ENCODE data around the gene HOXA5.

The HOXA5 gene

GRCh38 chr7:27153526-27153925, 10.0 kb upstream of the HOXA5 start:
- H3K4me1 ChIP-seq (ENCODE audit: control insufficient read depth in 5 of 5, insufficient read depth in 5 of 5, low read length in 5 of 5) = peaks cover 8 to 76% (median 74%) of the 10 kb centered on the region in 5 donors
- peak overlapping the region; percentile 95 for H3K27ac ChIP-seq (ENCODE audit: low read depth, low read length)
- peaks cover 0 to 22% (median 0%) of the 10 kb centered on the region in 5 donors for H3K27me3 ChIP-seq (ENCODE audit: control insufficient read depth in 5 of 5, insufficient read depth in 4 of 5, low read length in 5 of 5)
- no peak overlapping the region for H3K4me3 ChIP-seq (ENCODE audit: low read depth in 1 of 5, low read length in 5 of 5)
- no peak overlapping the region for H3K9ac ChIP-seq (ENCODE audit: low read length in 5 of 5)
- no peaks in the 10 kb centered on the region for H3K9me3 ChIP-seq (ENCODE audit: control insufficient read depth in 5 of 5, low read length in 5 of 5)
- H3K36me3 ChIP-seq (ENCODE audit: control insufficient read depth in 5 of 5, insufficient read depth in 5 of 5, low read length in 5 of 5) = no peaks in the 10 kb centered on the region

- Histone ChIP-seq H3K4me3 (ENCODE audit: low read depth in 1 of 5, low read length in 5 of 5) (peak overlapping the region; percentile 77 to 95 (median 90)), H3K4me1 (ENCODE audit: control insufficient read depth in 5 of 5, insufficient read depth in 5 of 5, low read length in 5 of 5) (peaks cover 10 to 82% (median 80%) of the 10 kb centered on the region in 5 donors), H3K36me3 (ENCODE audit: control insufficient read depth in 5 of 5, insufficient read depth in 5 of 5, low read length in 5 of 5) (no peaks in the 10 kb centered on the region), H3K27me3 (ENCODE audit: control insufficient read depth in 5 of 5, insufficient read depth in 4 of 5, low read length in 5 of 5) (peaks cover 0 to 23% (median 0%) of the 10 kb centered on the region in 5 donors), H3K9ac (ENCODE audit: low read length in 5 of 5) (peak overlapping the region in 4 of 5 donors; percentile 20 to 95 (median 78)), H3K27ac (ENCODE audit: low read depth, low read length) (peak overlapping the region; percentile 95), H3K9me3 (ENCODE audit: control insufficient read depth in 5 of 5, low read length in 5 of 5) (no peaks in the 10 kb centered on the region)
Observed at GRCh38 chr7:27152816-27153442, 9.4 kb upstream of the HOXA5 start.

DNA sequence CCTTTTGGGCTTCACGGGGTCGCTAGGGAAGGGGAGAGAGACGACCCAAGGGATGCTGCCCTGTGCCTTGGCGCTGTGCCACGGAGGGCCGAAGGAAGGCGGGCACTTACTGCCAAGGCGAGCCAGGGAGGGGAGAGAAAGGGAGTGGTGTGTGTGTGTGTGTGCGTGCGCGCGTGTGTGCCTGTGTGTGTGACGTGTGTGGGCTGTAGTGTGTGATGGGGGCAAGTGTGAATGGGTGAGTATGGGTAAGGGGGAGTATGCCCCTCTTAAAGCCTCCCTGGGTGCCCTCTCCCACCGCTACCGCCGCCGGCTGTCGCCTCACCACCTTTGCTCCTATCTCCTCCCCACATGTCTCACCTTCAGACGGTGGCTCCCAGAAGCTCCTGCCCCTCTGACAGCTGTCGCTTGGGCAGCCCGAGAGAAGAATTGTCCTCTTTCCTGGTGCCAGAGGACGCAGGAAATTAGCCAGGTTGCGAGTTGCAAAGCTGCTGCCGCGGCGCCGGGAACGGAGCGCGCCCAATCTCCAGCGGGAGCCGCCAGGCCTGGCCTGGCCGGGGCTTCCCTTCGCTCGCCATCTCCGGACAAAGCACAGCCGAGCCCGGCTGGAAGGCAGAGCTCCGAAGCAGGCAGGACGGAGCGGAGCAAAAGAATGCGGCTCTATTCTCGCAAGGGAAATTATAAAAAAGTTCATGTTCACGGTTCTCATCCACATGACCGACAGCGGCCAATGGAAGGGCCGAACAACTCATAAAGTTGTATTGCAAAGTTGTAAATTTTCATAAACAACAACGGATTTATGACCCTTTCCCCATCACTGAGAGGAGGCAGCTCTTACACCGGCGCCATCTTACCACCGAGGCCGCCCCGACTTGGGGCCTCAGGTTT, 8.7 kb upstream of the HOXA5 start, which contains the start of gene HOXA3:
TSS of gene HOXA3 (minus strand) at position 653 of the 885 bp plus-strand sequence. CDS start 41,943 bp downstream, outside the sequence.
- H3K27ac ChIP-seq (ENCODE audit: low read depth, low read length) = peak within 1 kb of the TSS; percentile 95
- H3K4me3 ChIP-seq (ENCODE audit: low read depth in 1 of 5, low read length in 5 of 5) = peak within 1 kb of the TSS; percentile 77 to 95 (median 90)
- H3K9me3 ChIP-seq (ENCODE audit: control insufficient read depth in 5 of 5, low read length in 5 of 5) = no peaks in the 10 kb centered on the region
- H3K27me3 ChIP-seq (ENCODE audit: control insufficient read depth in 5 of 5, insufficient read depth in 4 of 5, low read length in 5 of 5) = peaks cover 0 to 23% (median 0%) of the 10 kb centered on the region in 5 donors
- H3K9ac ChIP-seq (ENCODE audit: low read length in 5 of 5) = peak within 1 kb of the TSS; percentile 65 to 95 (median 86)
- H3K4me1 ChIP-seq (ENCODE audit: control insufficient read depth in 5 of 5, insufficient read depth in 5 of 5, low read length in 5 of 5) = peaks cover 10 to 86% (median 84%) of the 10 kb centered on the region in 5 donors
- H3K36me3 ChIP-seq (ENCODE audit: control insufficient read depth in 5 of 5, insufficient read depth in 5 of 5, low read length in 5 of 5) = no peaks in the 10 kb centered on the region

- H3K9me3 ChIP-seq (ENCODE audit: control insufficient read depth in 5 of 5, low read length in 5 of 5) = no peaks in the 10 kb centered on the region
- peaks cover 0 to 23% (median 0%) of the 10 kb centered on the region in 5 donors for H3K27me3 ChIP-seq (ENCODE audit: control insufficient read depth in 5 of 5, insufficient read depth in 4 of 5, low read length in 5 of 5)
- peak overlapping the region; percentile 77 to 95 (median 90) for H3K4me3 ChIP-seq (ENCODE audit: low read depth in 1 of 5, low read length in 5 of 5)
- H3K36me3 ChIP-seq (ENCODE audit: control insufficient read depth in 5 of 5, insufficient read depth in 5 of 5, low read length in 5 of 5) = no peaks in the 10 kb centered on the region
- peaks cover 13 to 90% (median 85%) of the 10 kb centered on the region in 5 donors for H3K4me1 ChIP-seq (ENCODE audit: control insufficient read depth in 5 of 5, insufficient read depth in 5 of 5, low read length in 5 of 5)
- peak overlapping the region; percentile 65 to 95 (median 86) for H3K9ac ChIP-seq (ENCODE audit: low read length in 5 of 5)
- peak overlapping the region; percentile 95 for H3K27ac ChIP-seq (ENCODE audit: low read depth, low read length)
Observed at GRCh38 chr7:27151341-27151930, 8.0 kb upstream of the HOXA5 start.

- Histone ChIP-seq H3K9me3 (ENCODE audit: control insufficient read depth in 5 of 5, low read length in 5 of 5) (no peaks in the 10 kb centered on the region), H3K27me3 (ENCODE audit: control insufficient read depth in 5 of 5, insufficient read depth in 4 of 5, low read length in 5 of 5) (peaks cover 0 to 23% (median 0%) of the 10 kb centered on the region in 5 donors), H3K4me1 (ENCODE audit: control insufficient read depth in 5 of 5, insufficient read depth in 5 of 5, low read length in 5 of 5) (peaks cover 13 to 95% (median 85%) of the 10 kb centered on the region in 5 donors), H3K27ac (ENCODE audit: low read depth, low read length) (peak overlapping the region; percentile 95), H3K4me3 (ENCODE audit: low read depth in 1 of 5, low read length in 5 of 5) (peak overlapping the region; percentile 77 to 95 (median 90)), H3K36me3 (ENCODE audit: control insufficient read depth in 5 of 5, insufficient read depth in 5 of 5, low read length in 5 of 5) (peaks cover 0 to 4% (median 0%) of the 10 kb centered on the region in 5 donors), H3K9ac (ENCODE audit: low read length in 5 of 5) (peak overlapping the region; percentile 26 to 95 (median 71))
Observed at GRCh38 chr7:27150568-27151340, 7.3 kb upstream of the HOXA5 start.

- no peaks in the 10 kb centered on the region for H3K9me3 ChIP-seq (ENCODE audit: control insufficient read depth in 5 of 5, low read length in 5 of 5)
- peak overlapping the region; percentile 77 to 95 (median 90) for H3K4me3 ChIP-seq (ENCODE audit: low read depth in 1 of 5, low read length in 5 of 5)
- peak overlapping the region; percentile 95 for H3K27ac ChIP-seq (ENCODE audit: low read depth, low read length)
- peaks cover 13 to 95% (median 83%) of the 10 kb centered on the region in 5 donors for H3K4me1 ChIP-seq (ENCODE audit: control insufficient read depth in 5 of 5, insufficient read depth in 5 of 5, low read length in 5 of 5)
- peaks cover 0 to 11% (median 7%) of the 10 kb centered on the region in 5 donors for H3K36me3 ChIP-seq (ENCODE audit: control insufficient read depth in 5 of 5, insufficient read depth in 5 of 5, low read length in 5 of 5)
- H3K9ac ChIP-seq (ENCODE audit: low read length in 5 of 5) = peak overlapping the region; percentile 48 to 95 (median 71)
- H3K27me3 ChIP-seq (ENCODE audit: control insufficient read depth in 5 of 5, insufficient read depth in 4 of 5, low read length in 5 of 5) = peaks cover 0 to 18% (median 0%) of the 10 kb centered on the region in 5 donors
Observed at GRCh38 chr7:27149842-27150567, 6.5 kb upstream of the HOXA5 start.

GRCh38 chr7:27148756-27149641, 5.5 kb upstream of the HOXA5 start:
- peak overlapping the region; percentile 63 to 92 (median 89) for H3K4me3 ChIP-seq (ENCODE audit: low read depth in 1 of 5, low read length in 5 of 5)
- no peaks in the 10 kb centered on the region for H3K9me3 ChIP-seq (ENCODE audit: control insufficient read depth in 5 of 5, low read length in 5 of 5)
- H3K9ac ChIP-seq (ENCODE audit: low read length in 5 of 5) = peak overlapping the region; percentile 43 to 78 (median 71)
- H3K27ac ChIP-seq (ENCODE audit: low read depth, low read length) = peak overlapping the region; percentile 95
- H3K27me3 ChIP-seq (ENCODE audit: control insufficient read depth in 5 of 5, insufficient read depth in 4 of 5, low read length in 5 of 5) = peaks cover 0 to 18% (median 0%) of the 10 kb centered on the region in 5 donors
- peaks cover 13 to 94% (median 89%) of the 10 kb centered on the region in 5 donors for H3K4me1 ChIP-seq (ENCODE audit: control insufficient read depth in 5 of 5, insufficient read depth in 5 of 5, low read length in 5 of 5)
- peaks cover 0 to 19% (median 16%) of the 10 kb centered on the region in 5 donors for H3K36me3 ChIP-seq (ENCODE audit: control insufficient read depth in 5 of 5, insufficient read depth in 5 of 5, low read length in 5 of 5)

DNA sequence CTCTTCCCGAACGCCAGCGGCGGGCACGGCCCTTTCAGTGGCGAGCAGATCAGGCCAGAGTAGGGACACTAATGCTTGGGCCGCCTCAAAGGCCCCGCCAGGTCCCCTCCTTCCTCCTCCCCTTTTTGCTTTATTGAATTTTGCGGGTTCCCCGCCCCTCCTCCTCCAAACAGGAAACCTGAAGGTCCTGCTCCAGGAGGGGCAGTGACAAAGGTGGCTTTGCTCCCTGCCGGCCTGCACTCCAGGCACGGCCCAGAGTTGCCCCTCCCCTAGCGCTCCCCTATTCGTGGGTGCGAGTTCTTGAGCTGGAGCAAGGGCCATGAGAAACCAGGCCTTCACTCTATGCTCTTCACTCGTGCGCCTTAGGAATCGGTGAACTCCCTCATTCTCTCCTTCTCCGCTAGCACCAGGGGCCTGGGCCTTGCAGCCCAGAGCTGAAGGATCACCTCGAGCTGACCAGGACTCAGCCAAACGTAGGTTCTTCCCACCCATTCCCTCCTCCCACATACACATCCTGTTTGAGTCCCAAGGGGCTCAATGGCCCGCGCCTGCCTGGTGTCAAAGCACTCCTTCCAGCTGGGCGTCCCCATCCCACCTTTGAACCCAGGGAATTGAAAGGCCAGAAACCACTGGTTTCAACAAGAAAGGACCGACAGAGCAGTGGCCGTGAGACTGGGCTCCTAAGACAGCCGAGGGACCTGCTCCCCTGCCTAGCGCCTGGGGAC, 4.7 kb upstream of the HOXA5 start:
- peaks cover 0 to 22% (median 16%) of the 10 kb centered on the region in 5 donors for H3K36me3 ChIP-seq (ENCODE audit: control insufficient read depth in 5 of 5, insufficient read depth in 5 of 5, low read length in 5 of 5)
- peaks cover 0 to 13% (median 0%) of the 10 kb centered on the region in 5 donors for H3K27me3 ChIP-seq (ENCODE audit: control insufficient read depth in 5 of 5, insufficient read depth in 4 of 5, low read length in 5 of 5)
- peak overlapping the region; percentile 63 to 92 (median 89) for H3K4me3 ChIP-seq (ENCODE audit: low read depth in 1 of 5, low read length in 5 of 5)
- peak overlapping the region; percentile 95 for H3K27ac ChIP-seq (ENCODE audit: low read depth, low read length)
- peaks cover 13 to 91% (median 88%) of the 10 kb centered on the region in 5 donors for H3K4me1 ChIP-seq (ENCODE audit: control insufficient read depth in 5 of 5, insufficient read depth in 5 of 5, low read length in 5 of 5)
- H3K9me3 ChIP-seq (ENCODE audit: control insufficient read depth in 5 of 5, low read length in 5 of 5) = no peaks in the 10 kb centered on the region
- H3K9ac ChIP-seq (ENCODE audit: low read length in 5 of 5) = peak overlapping the region; percentile 44 to 78 (median 58)
